CD14-positive monocyte (primary cell): ENCODE measurements around the gene ZCCHC8. TPM values are rescaled to one million over a fixed set of nuclear protein-coding genes. Genes with fewer than 3 reads are reported as not detected.

Source experiments
- polyA plus RNA-seq, 3 donors: library from polyadenylated mRNA; depleted of rRNA in 1 of 3; unstranded in 2 of 3; stranded (reverse) in 1 of 3; fragments of 300-500 nt in 2 of 3; fragments of >200 nt in 1 of 3; fragmentation: Illumina TruSeq in 2 of 3; gene quantifications; 1 replicate in 2 of 3; 2 replicates in 1 of 3; pipeline ENCODE4 v1.2.3, GENCODE V29; 2012 to 2021
- small RNA-seq: library from RNA; depleted of rRNA; stranded (forward); fragments of <200 nt; gene quantifications from one replicate; pipeline ENCODE3, GENCODE V24; 2012; ENCODE audit warnings: low read depth; ENCODE audit not compliant: insufficient read length

ZCCHC8 gene
- polyA plus RNA-seq, 3 donors: 2.5 to 25.4 (median 5.4) TPM

Small RNA genes within 50 kb of the gene (small RNA-seq; reads per million reads assigned to genes)
- gene RF00411: not detected

Other genes starting within 250 kb of the ZCCHC8 start
- gene VPS33A, start 234.4 kb downstream of the ZCCHC8 start, polyA plus RNA-seq: 10 to 100 TPM; 15.3 to 33.1 (median 32.9) TPM
- 10 to 100 TPM in 2 of 3 donors, 1 to 10 TPM in 1; 6.7 to 50.9 (median 12.9) TPM for gene CLIP1, start 78.3 kb downstream of the ZCCHC8 start, polyA plus RNA-seq
- 10 to 100 TPM in 2 of 3 donors, 1 to 10 TPM in 1; 7.6 to 63.5 (median 15.8) TPM for gene RSRC2, start 26.0 kb upstream of the ZCCHC8 start, polyA plus RNA-seq
- 10 to 100 TPM in 1 of 3 donors, under 1 TPM in 2; 0.65 to 10.3 (median 0.81) TPM for gene KNTC1, start 26.3 kb upstream of the ZCCHC8 start, polyA plus RNA-seq
- 10 to 100 TPM in 2 of 3 donors, 1 to 10 TPM in 1; 8.1 to 31.2 (median 13.0) TPM for gene HCAR2, start 202.4 kb upstream of the ZCCHC8 start, polyA plus RNA-seq
- 10 to 100 TPM; 14.4 to 65.3 (median 23.7) TPM for gene HCAR3, start 215.9 kb upstream of the ZCCHC8 start, polyA plus RNA-seq
- gene HCAR1, start 229.9 kb upstream of the ZCCHC8 start, polyA plus RNA-seq: not detected